Activated CD8-positive, alpha-beta memory T cell treated with anti-CD3 and anti-CD28 coated beads, Interleukin-2, amount 10 ng/mL, durations not matched to agents 7 days and 5 days (primary cell): ENCODE measurements around the gene ADCY2. TPM values are rescaled to one million over a fixed set of nuclear protein-coding genes. Genes with fewer than 3 reads are reported as not detected.

ENCODE experiments used
- ATAC-seq: fragments of 150-1000 bp; cut with Tn5 transposase; one replicate; pipeline ENCODE4 v1.10.0; 2021; ENCODE audit warnings: moderate library complexity
- CTCF ChIA-PET: fragments of 350-600 bp; sonication (Branson Sonifier 250); formaldehyde crosslinking; loops from one replicate; lab custom pipeline; 2021; ENCODE audit warnings: antibody characterized with exemption; lab: Charles Lee
- DNase-seq: peaks from one replicate; pipeline ENCODE4 v3.0.0-alpha.2; 2020
- H3K27ac Mint-ChIP-seq: one replicate; pipeline ENCODE4 v1.8.0; 2021; ENCODE audit warnings: mild to moderate bottlenecking, mixed read lengths
- H3K27me3 Mint-ChIP-seq: one replicate; pipeline ENCODE4 v1.8.0; 2021; ENCODE audit warnings: mixed read lengths
- H3K36me3 Mint-ChIP-seq: one replicate; pipeline ENCODE4 v1.8.0; 2021; ENCODE audit warnings: mild to moderate bottlenecking, mixed read lengths
- H3K4me1 Mint-ChIP-seq: one replicate; pipeline ENCODE4 v1.8.0; 2021; ENCODE audit warnings: mixed read lengths
- H3K4me3 Mint-ChIP-seq: one replicate; pipeline ENCODE4 v1.8.0; 2021; ENCODE audit warnings: mild to moderate bottlenecking, moderate library complexity, mixed read lengths
- H3K9me3 Mint-ChIP-seq: one replicate; pipeline ENCODE4 v1.8.0; 2022; ENCODE audit warnings: low read depth, mixed read lengths
- total RNA-seq, 2 experiments: library from RNA; stranded (reverse); gene quantifications; one replicate each; pipeline ENCODE4 v1.2.3, GENCODE V29; 2021

ADCY2 gene
- total RNA-seq, 2 experiments from 2014 or later: not detected

DNA sequence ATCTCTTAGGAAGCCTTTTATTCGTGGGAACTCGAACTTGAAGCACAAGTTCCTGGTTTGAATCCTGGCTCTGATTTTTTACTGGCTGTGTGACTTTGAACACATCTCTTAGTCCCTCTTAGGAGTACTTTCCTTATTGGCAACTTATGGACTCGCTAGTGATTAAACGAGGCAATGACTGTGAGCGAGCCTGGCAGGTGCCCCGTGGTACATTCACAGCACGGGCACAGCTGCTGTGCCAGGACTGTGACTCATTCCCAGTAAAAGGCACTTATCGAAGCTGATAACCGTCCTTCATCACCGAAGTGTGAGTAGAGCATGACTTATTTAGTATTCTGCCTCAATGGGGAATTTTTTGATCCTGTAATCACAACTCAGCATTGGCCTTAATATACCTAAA lies 432.3 kb downstream of the ADCY2 start:
- no peak for DNase-seq
- Mint-ChIP-seq H3K4me3 (no peak overlapping the region), H3K36me3 (no peaks in the 10 kb centered on the region), H3K27ac (no peak overlapping the region), H3K27me3 (peaks cover 13% of the 10 kb centered on the region), H3K4me1 (no peaks in the 10 kb centered on the region), H3K9me3 (no peaks in the 10 kb centered on the region)
- CTCF ChIA-PET: no interaction called here
- ATAC-seq: no peak

GRCh38 chr5:7834982-7835381 lies 439.0 kb downstream of the ADCY2 start:
- peaks cover 8% of the 10 kb centered on the region for H3K27me3 Mint-ChIP-seq
- H3K27ac Mint-ChIP-seq: no peak overlapping the region
- no peaks in the 10 kb centered on the region for H3K4me1 Mint-ChIP-seq
- H3K36me3 Mint-ChIP-seq: no peaks in the 10 kb centered on the region
- CTCF ChIA-PET: no interaction called here
- DNase-seq (no peak), ATAC-seq (no peak)
- H3K4me3 Mint-ChIP-seq: no peak overlapping the region
- H3K9me3 Mint-ChIP-seq: peaks cover 3% of the 10 kb centered on the region

- H3K4me3 Mint-ChIP-seq: no peak overlapping the region
- H3K27me3 Mint-ChIP-seq: peaks cover 6% of the 10 kb centered on the region
- H3K27ac Mint-ChIP-seq: no peak overlapping the region
- no peak for ATAC-seq
- H3K4me1 Mint-ChIP-seq: no peaks in the 10 kb centered on the region
- no peaks in the 10 kb centered on the region for H3K36me3 Mint-ChIP-seq
- peaks cover 3% of the 10 kb centered on the region for H3K9me3 Mint-ChIP-seq
- DNase-seq: no peak
- CTCF ChIA-PET: no interaction called here
Observed at GRCh38 chr5:7837403-7837802, 441.5 kb downstream of the ADCY2 start.

DNA sequence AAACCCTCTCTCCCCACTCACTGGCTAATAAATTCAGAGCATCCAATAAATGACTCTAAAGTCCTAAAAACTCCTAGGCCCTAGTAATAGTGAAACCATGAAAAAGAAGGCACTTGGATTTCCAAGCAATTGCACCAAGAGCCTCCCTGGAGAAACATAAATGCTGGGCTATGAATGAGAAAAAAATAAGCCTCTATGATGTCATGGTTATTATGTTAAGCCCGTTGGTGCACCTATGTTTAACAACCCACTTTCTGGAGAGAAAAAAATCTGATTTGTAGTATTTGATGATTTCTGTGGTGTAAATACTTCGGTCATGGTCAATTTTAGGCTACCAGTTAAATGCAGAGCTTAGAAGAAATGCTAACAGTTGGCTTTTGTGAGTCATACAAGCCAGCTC lies 446.6 kb downstream of the ADCY2 start:
- CTCF ChIA-PET: no interaction called here
- H3K4me3 Mint-ChIP-seq: no peak overlapping the region
- DNase-seq: no peak
- H3K27ac Mint-ChIP-seq: no peak overlapping the region
- ATAC-seq: no peak
- H3K36me3 Mint-ChIP-seq: no peaks in the 10 kb centered on the region
- peaks cover 34% of the 10 kb centered on the region for H3K27me3 Mint-ChIP-seq
- H3K9me3 Mint-ChIP-seq: no peaks in the 10 kb centered on the region
- no peaks in the 10 kb centered on the region for H3K4me1 Mint-ChIP-seq

DNA sequence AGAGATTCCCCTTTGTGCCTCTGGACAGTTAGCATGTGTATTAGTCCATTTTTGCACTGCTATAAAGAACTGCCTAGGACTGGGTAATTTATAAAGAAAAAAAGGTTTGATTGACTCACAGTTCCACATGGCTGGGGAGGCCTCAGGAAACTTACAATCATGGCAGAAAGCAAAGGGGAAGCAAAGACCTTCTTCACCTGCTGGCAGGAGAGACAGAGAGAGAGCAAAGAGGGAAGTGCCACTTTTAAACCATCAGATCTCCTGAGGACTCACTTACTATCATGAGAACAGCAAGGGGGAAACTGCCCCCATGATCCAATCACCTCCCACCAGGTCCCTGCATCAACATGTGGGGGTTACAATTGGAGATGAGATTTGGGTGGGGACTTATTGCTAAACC lies 449.0 kb downstream of the ADCY2 start:
- no peak for DNase-seq
- Mint-ChIP-seq H3K9me3 (no peaks in the 10 kb centered on the region), H3K4me1 (peaks cover under 1% of the 10 kb centered on the region), H3K4me3 (no peak overlapping the region), H3K27ac (no peak overlapping the region), H3K36me3 (no peaks in the 10 kb centered on the region), H3K27me3 (peaks cover 55% of the 10 kb centered on the region)
- ATAC-seq: no peak
- CTCF ChIA-PET: interaction anchor here (1.5 kb wide), 1 partner anchor 12 kb away, joined by 5 read pairs; no protein-coding TSS in a partner anchor

DNA sequence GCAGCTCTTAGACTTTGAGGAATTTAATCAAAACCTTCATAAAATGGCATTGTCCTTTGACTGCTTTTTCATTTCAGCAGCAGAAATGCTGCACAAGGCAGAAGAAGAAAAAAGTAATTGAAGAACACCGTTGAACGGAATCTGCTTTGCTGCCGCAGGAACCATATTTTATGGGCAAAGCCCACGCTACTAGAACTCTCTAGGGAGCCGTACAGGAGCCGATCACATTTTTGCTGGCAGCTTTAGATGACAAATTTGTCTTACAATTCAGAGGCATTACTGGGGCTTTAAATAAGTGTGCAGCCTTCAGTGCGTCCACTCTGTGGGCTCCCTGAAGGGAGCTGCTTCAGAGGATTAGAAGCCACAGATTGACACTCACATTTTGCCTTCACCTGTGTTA lies 449.6 kb downstream of the ADCY2 start:
- H3K4me3 Mint-ChIP-seq: no peak overlapping the region
- no peaks in the 10 kb centered on the region for H3K9me3 Mint-ChIP-seq
- CTCF ChIA-PET: interaction anchor here (1.5 kb wide), 1 partner anchor 11 kb away, joined by 5 read pairs; no protein-coding TSS in a partner anchor
- no peaks in the 10 kb centered on the region for H3K36me3 Mint-ChIP-seq
- DNase-seq (no peak), ATAC-seq (no peak)
- peaks cover 3% of the 10 kb centered on the region for H3K4me1 Mint-ChIP-seq
- H3K27me3 Mint-ChIP-seq: peaks cover 59% of the 10 kb centered on the region
- no peak overlapping the region for H3K27ac Mint-ChIP-seq

- Mint-ChIP-seq H3K9me3 (no peaks in the 10 kb centered on the region), H3K27ac (no peak overlapping the region), H3K27me3 (peaks cover 62% of the 10 kb centered on the region), H3K36me3 (no peaks in the 10 kb centered on the region), H3K4me1 (peaks cover 6% of the 10 kb centered on the region), H3K4me3 (no peak overlapping the region)
- CTCF ChIA-PET: interaction anchor here (1.5 kb wide), 1 partner anchor 10 kb away, joined by 5 read pairs; no protein-coding TSS in a partner anchor
- ATAC-seq (no peak), DNase-seq (no peak)
Observed at GRCh38 chr5:7846327-7846726, 450.4 kb downstream of the ADCY2 start.

DNA sequence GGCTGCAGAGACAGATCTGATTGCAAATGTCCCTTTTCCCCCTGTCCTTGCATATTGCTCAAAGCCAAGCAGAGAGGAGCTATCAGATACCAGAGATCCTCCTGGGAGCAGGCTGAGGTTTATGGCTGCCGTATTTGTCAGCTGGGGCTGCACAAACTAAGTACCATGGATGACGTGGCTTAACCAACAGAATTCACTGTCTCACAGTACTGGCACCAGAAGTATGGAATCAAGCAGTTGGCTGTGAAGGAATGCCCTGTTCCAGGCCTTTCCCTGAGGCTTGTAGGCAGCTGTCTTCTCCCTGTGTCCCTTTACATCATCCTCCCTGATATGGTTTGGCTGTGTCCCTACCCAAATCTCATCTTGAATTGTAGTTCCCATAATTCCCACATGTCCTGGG lies 452.4 kb downstream of the ADCY2 start:
- CTCF ChIA-PET: no interaction called here
- Mint-ChIP-seq H3K27ac (no peak overlapping the region), H3K4me1 (peaks cover 19% of the 10 kb centered on the region)

GRCh38 chr5:7849681-7850394 lies 453.9 kb downstream of the ADCY2 start:
- Mint-ChIP-seq H3K27ac (no peak overlapping the region), H3K27me3 (peaks cover 60% of the 10 kb centered on the region), H3K4me1 (peaks cover 19% of the 10 kb centered on the region), H3K36me3 (peaks cover 1% of the 10 kb centered on the region), H3K4me3 (peak overlapping the region; percentile 16), H3K9me3 (no peaks in the 10 kb centered on the region)
- DNase-seq (no peak), ATAC-seq (no peak)
- CTCF ChIA-PET: interaction anchor here (2.6 kb wide), 1 partner anchor 10 kb away, joined by 7 read pairs; no protein-coding TSS in a partner anchor

More for the DNA sequence above, 452.4 kb downstream of the ADCY2 start:
- H3K4me3 Mint-ChIP-seq: no peak overlapping the region
- H3K36me3 Mint-ChIP-seq: peaks cover 1% of the 10 kb centered on the region
- H3K9me3 Mint-ChIP-seq: no peaks in the 10 kb centered on the region
- no peak for ATAC-seq
- H3K27me3 Mint-ChIP-seq: peaks cover 67% of the 10 kb centered on the region
- no peak for DNase-seq

- Mint-ChIP-seq H3K27ac (no peak within 1 kb of the TSS), H3K27me3 (peaks cover 56% of the 10 kb centered on the region), H3K4me1 (peaks cover 19% of the 10 kb centered on the region), H3K36me3 (peaks cover 1% of the 10 kb centered on the region), H3K9me3 (no peaks in the 10 kb centered on the region), H3K4me3 (peak within 1 kb of the TSS; percentile 41)
- CTCF ChIA-PET: interaction anchor here (2.6 kb wide), 1 partner anchor 10 kb away, joined by 7 read pairs; no protein-coding TSS in a partner anchor
- DNase-seq: no peak
- peak; percentile 48 for ATAC-seq
Observed at GRCh38 chr5:7850395-7851239, 454.7 kb downstream of the ADCY2 start, which contains the start of gene CFAP90. CFAP90 (minus strand) TSS chr5:7851133; CDS start chr5:7851021, 112 bp downstream.

GRCh38 chr5:7851240-7851592 lies 455.3 kb downstream of the ADCY2 start:
- peaks cover 1% of the 10 kb centered on the region for H3K36me3 Mint-ChIP-seq
- H3K4me1 Mint-ChIP-seq: peaks cover 19% of the 10 kb centered on the region
- ATAC-seq (no peak), DNase-seq (no peak)
- no peaks in the 10 kb centered on the region for H3K9me3 Mint-ChIP-seq
- CTCF ChIA-PET: interaction anchor here (2.6 kb wide), 1 partner anchor 9 kb away, joined by 7 read pairs; no protein-coding TSS in a partner anchor
- H3K27me3 Mint-ChIP-seq: peaks cover 56% of the 10 kb centered on the region
- no peak overlapping the region for H3K27ac Mint-ChIP-seq
- H3K4me3 Mint-ChIP-seq: peak overlapping the region; percentile 41

DNA sequence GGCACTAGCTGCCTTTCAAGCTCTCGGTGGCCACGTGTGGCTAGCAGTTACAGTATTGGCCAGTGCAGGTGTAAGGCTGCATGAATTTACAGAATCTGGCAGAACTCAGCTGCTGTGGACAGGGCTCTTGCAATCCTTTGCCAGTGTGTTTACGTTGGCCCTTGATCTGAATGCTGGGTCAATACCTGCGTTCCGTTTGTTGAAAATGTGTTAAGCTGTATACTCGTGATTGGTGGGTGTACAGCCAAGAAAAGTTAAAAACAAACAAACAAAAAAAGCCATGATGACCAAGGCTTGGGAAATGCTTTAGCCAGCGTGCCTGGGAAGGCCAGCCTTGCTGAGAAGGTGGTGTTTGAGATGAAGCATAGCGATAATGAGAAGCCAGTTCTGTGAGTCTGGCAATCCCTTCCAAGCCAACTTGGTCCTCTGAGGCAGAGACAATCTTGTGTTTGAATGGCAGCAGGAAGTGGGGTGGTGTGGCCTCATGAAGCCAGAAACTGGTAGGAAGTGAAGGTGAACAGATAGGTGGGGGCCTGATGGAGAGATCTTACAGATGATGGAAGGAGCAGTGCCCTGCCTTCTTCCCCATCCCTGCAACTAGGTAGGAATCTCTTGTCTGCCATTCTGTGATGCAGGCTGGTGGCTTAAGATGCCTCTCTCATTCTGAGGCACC lies 455.8 kb downstream of the ADCY2 start:
- H3K27me3 Mint-ChIP-seq: peaks cover 56% of the 10 kb centered on the region
- ATAC-seq (peak; percentile 40), DNase-seq (peak; percentile 53)
- H3K27ac Mint-ChIP-seq: no peak overlapping the region
- peaks cover 20% of the 10 kb centered on the region for H3K4me1 Mint-ChIP-seq
- CTCF ChIA-PET: interaction anchor here (2.6 kb wide), 1 partner anchor 8 kb away, joined by 7 read pairs; no protein-coding TSS in a partner anchor
- H3K9me3 Mint-ChIP-seq: no peaks in the 10 kb centered on the region
- H3K4me3 Mint-ChIP-seq: no peak overlapping the region
- H3K36me3 Mint-ChIP-seq: peaks cover 1% of the 10 kb centered on the region

DNA sequence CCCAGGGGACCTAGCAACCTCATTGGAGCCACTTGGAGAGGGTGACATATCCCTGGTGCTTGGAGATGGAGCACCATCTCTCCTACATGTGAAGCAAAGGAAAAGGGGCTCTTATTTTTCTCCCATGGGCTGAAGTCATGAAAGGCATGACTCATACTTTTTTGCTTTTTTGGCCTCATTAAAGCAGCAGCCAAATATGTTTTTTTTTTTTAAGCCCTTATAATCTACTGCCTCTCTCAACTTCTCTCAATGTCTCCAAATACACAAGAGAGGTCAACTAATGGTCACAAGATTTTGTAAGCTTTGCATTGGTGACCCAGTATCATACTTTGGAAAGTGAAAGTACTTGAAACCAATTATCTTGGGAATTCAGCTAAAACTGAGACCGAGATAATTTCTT lies 456.6 kb downstream of the ADCY2 start:
- DNase-seq (no peak), ATAC-seq (no peak)
- Mint-ChIP-seq H3K36me3 (peaks cover 1% of the 10 kb centered on the region), H3K27ac (no peak overlapping the region), H3K9me3 (no peaks in the 10 kb centered on the region), H3K4me1 (peaks cover 26% of the 10 kb centered on the region), H3K27me3 (peaks cover 50% of the 10 kb centered on the region), H3K4me3 (no peak overlapping the region)
- CTCF ChIA-PET: no interaction called here
